Hematopoietic multipotent progenitor cell treated with erythropoietin and hydrocortisone succinate and interleukin-3 and kit ligand, for 15 days (in vitro differentiated cells): ENCODE results near the gene COLQ.
A peak's percentile ranks its signal among the peaks of the same experiment; 100 is the strongest.

Experiments
- DNase-seq: peaks from one replicate; pipeline ENCODE4 v3.0.0-alpha.2; 2015; ENCODE audit warnings: low spot score

The COLQ gene

GRCh38 chr3:15520185-15520584, 1.3 kb downstream of the COLQ start:
- DNase-seq, result peak; percentile 82

- DNase-seq, result no peak
These were observed 2.4 kb downstream of the COLQ start for GRCh38 chr3:15519096-15519495.

- no peak for DNase-seq
These were observed 6.7 kb downstream of the COLQ start for GRCh38 chr3:15514663-15515340.

- no peak for DNase-seq
These were observed 7.5 kb downstream of the COLQ start for GRCh38 chr3:15513810-15514662.

- no peak for DNase-seq
These were observed 8.4 kb downstream of the COLQ start for GRCh38 chr3:15513116-15513515.

- no peak for DNase-seq
These were observed 9.3 kb downstream of the COLQ start for GRCh38 chr3:15512166-15512565.

GRCh38 chr3:15511156-15511555, 10.3 kb downstream of the COLQ start:
- no peak for DNase-seq

GRCh38 chr3:15510493-15510892, 11.0 kb downstream of the COLQ start:
- no peak for DNase-seq

GRCh38 chr3:15506571-15506970, 14.9 kb downstream of the COLQ start:
- no peak for DNase-seq

- no peak for DNase-seq
These were observed 15.9 kb downstream of the COLQ start for GRCh38 chr3:15505479-15506165.

- DNase-seq, result no peak
These were observed 18.9 kb downstream of the COLQ start for GRCh38 chr3:15502616-15503015.

GRCh38 chr3:15501126-15501525, 20.4 kb downstream of the COLQ start:
- DNase-seq, result no peak

- no peak for DNase-seq
These were observed 21.3 kb downstream of the COLQ start for GRCh38 chr3:15500107-15500724.

- no peak for DNase-seq
These were observed 22.0 kb downstream of the COLQ start for GRCh38 chr3:15499536-15499935.

- no peak for DNase-seq
These were observed 22.9 kb downstream of the COLQ start for GRCh38 chr3:15498431-15499214.

GRCh38 chr3:15497964-15498363, 23.5 kb downstream of the COLQ start:
- DNase-seq, result no peak

- DNase-seq, result no peak
These were observed 25.2 kb downstream of the COLQ start for GRCh38 chr3:15496341-15496664.

GRCh38 chr3:15495461-15496340, 25.8 kb downstream of the COLQ start:
- no peak for DNase-seq

- no peak for DNase-seq
These were observed 28.1 kb downstream of the COLQ start for GRCh38 chr3:15493436-15493835.

- DNase-seq, result no peak
These were observed 28.6 kb downstream of the COLQ start for GRCh38 chr3:15492847-15493360.

GRCh38 chr3:15491143-15491542, 30.4 kb downstream of the COLQ start:
- DNase-seq, result no peak
